HepG2 (cell line): ENCODE measurements around the gene AUTS2.

ENCODE experiments used
- FOXK1 ChIP-seq: sonication (generic); formaldehyde crosslinking; IDR thresholded peaks from 2 replicates; pipeline ENCODE4 v1.4.0; 2020; ENCODE audit warnings: low read depth, missing genetic modification reagents, borderline replicate concordance
- POLR2A ChIP-seq, 2 experiments: IDR thresholded peaks; 2 replicates each; pipeline ENCODE4 v1.6.1; 2011; ENCODE audit warnings: low read depth in 2 of 2, low read length in 2 of 2, mild to moderate bottlenecking in 1 of 2, moderate library complexity in 1 of 2; ENCODE audit not compliant: insufficient read depth in 1 of 2
- RAD21 ChIP-seq: fragments of 450-650 bp; formaldehyde crosslinking; IDR thresholded peaks from 2 replicates; pipeline ENCODE4 v1.5.0; 2020; ENCODE audit warnings: mild to moderate bottlenecking
- RFX5 ChIP-seq: IDR thresholded peaks from 2 replicates; pipeline ENCODE4 v1.6.1; 2011; ENCODE audit warnings: low read depth, low read length, improper control_type of control experiment
- SMAD3 ChIP-seq: sonication (generic); formaldehyde crosslinking; IDR thresholded peaks from 2 replicates; pipeline ENCODE4 v1.4.0; 2020; ENCODE audit warnings: missing genetic modification reagents
- ZBTB33 ChIP-seq: sonication (generic); formaldehyde crosslinking; IDR thresholded peaks from 2 replicates; pipeline ENCODE4 v1.4.0; 2020; ENCODE audit warnings: missing genetic modification reagents
- ZFP36 ChIP-seq: fragments of 150-350 bp; IDR thresholded peaks from 2 replicates; pipeline ENCODE4 v1.6.1; 2018; ENCODE audit warnings: borderline replicate concordance, low read length, low read depth; ENCODE audit not compliant: partially characterized antibody

GRCh38 chr7:69643265-69643664, 45.0 kb downstream of the AUTS2 start:
- TF ChIP-seq FOXK1 (CRISPR knock-in tag) (no peak), ZFP36 (no peak), RFX5 (no peak), SMAD3 (CRISPR knock-in tag) (no peak), RAD21 (CRISPR knock-in tag) (no peak), POLR2A (IDR thresholded peaks at IDR 0.05; ENCODE audit: insufficient read depth in 1 of 2, low read depth in 2 of 2, low read length in 2 of 2) (no peak), ZBTB33 (CRISPR knock-in tag) (no peak)
